GM19240 (cell line): ENCODE data around the gene OR6B1.

ENCODE experiments used
- DNase-seq: peaks from one replicate; pipeline ENCODE4 v3.0.0; 2011; ENCODE audit warnings: low spot score; ENCODE audit not compliant: insufficient read length

The OR6B1 gene

GRCh38 chr7:144000020-144000419 is at the start of gene OR6B1:
Gene OR6B1, plus strand, starts transcription at chr7:144000320. Its CDS starts 3,677 bp downstream, at chr7:144003997.
- DNase-seq = no peak

DNA sequence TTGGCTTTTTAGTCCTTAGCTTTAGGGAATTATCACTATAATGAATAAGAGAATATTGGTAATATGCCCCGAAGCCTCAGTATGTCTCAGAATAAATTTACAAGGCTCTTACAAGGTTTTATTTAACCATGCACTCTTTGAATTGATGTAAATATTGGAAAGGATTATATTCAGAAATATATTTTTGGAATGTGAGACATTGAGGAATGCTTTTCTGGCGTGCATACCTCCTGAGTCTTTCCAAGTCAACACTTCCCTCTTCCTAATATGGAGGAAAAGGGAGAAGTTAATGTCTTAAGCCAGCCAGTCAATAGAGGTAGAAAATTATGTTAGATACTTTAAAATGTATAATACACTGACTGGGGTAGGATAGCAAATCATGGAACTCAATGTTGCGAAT is 46.7 kb upstream of the OR6B1 start:
- DNase-seq = no peak

DNA sequence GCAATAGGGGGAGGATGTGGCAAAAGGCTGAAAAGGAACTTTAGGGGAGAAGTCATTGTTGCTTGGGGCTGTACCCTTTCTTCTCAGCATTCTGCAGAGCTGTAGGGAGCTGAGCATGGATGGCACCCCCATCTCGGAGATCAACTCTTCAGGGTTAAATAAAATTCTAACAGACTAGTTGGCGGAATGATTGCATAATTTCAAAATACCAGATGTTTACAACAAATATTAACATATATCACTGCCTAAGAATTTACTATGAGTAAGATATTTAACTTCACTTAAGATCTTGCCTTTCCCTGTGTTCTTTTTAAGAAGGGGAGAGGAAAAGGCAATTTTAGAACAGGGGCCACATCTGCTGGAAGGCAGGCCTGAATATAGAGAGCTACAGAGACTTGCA is 46.0 kb upstream of the OR6B1 start:
- no peak for DNase-seq

GRCh38 chr7:143954544-143954943 is 45.6 kb upstream of the OR6B1 start, which contains the start of gene OR2F1:
Gene OR2F1, plus strand, starts transcription at chr7:143954844. Its CDS starts 5,127 bp downstream, at chr7:143959971.
- DNase-seq = no peak

GRCh38 chr7:143958781-143959180 is 41.3 kb upstream of the OR6B1 start:
- no peak for DNase-seq

- no peak for DNase-seq
Measured at GRCh38 chr7:143960813-143961610, 39.1 kb upstream of the OR6B1 start.

GRCh38 chr7:143965280-143965679 is 34.8 kb upstream of the OR6B1 start:
- no peak for DNase-seq

- no peak for DNase-seq
Measured at GRCh38 chr7:143967398-143967797, 32.7 kb upstream of the OR6B1 start.

DNA sequence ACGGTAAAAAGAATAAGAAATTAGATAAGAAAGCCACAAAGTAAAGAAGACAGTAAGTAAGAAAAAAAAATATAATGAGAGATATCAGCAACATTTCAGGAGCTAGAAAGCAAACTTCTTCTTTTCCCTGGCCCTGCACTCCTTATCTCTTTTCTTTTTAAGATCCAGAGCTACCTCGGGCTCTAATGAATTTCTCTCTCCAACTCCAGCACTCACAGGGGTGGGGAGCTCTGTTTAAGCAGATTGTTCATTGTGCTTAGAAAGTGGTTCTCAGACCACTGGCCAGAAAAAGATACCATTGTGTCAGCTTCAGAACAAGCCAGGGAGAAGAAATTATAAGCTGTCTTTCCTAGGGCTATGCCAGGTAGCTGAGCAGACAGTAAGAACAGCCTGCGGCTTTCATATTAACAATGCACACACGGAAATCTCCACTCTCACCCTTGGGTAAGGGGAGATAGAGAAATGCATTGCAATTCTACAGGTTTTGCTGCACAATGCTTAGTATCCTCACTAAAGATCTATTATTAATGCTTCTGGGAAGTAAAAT is 26.2 kb upstream of the OR6B1 start:
- DNase-seq = no peak

DNA sequence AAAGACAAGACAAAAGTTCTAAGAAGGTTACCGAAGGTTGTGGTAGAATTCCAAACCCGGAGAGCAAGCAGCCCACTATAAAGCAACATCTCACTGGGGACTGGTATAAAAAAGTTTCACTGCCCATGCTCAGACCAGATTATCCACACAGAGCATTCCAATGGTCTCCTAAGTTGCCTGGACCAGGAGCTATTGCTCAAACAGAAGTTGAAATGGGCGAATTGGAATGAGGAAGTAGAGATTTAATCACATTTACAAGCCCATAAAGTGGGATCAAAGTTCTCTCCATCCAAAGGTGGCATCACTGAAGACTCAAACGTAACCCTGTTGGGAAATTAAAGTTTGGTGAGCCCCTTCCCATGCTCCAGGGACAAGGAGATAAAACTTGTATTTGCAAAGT is 25.7 kb upstream of the OR6B1 start:
- no peak for DNase-seq

DNA sequence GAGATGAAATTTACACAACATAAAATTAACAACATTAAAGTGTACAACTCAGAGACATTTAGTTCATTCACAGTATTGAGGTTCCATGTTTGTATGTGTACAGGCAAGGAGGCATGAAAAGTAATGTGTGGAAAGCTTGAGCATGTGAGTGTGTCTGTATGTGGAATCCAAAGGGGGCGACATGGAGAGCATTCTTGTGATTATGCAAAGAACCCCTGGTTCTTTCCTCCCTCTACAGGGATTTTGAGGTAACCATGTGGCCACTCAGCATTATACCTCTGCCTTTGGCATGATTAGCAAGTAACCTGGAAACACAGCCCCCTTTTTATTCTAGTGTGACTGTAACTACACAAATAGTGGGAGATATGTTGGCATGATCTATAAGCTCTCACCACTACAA is 24.5 kb upstream of the OR6B1 start:
- DNase-seq = no peak

DNA sequence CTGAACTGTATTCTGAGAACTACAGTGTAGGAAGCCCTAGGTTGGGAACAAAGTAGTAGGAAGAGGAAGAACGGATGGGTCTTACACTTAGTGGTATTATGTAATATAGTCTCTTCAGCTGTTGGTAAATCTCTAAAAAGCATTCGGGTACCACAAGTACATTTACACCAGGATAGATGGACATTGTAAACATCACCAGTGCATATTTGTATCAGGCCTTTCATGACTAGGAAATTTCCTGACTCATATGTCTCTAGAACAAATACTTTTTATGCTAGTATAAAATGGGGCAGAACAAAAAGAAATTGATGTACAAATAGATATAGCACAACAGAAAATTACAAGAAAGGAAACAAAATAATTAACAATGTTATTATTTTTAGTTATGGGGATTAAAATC is 21.5 kb upstream of the OR6B1 start:
- DNase-seq = no peak

- no peak for DNase-seq
Measured at GRCh38 chr7:143979359-143979758, 20.8 kb upstream of the OR6B1 start.

- DNase-seq = no peak
Measured at GRCh38 chr7:143979998-143980397, 20.1 kb upstream of the OR6B1 start.

GRCh38 chr7:143980746-143981510 is 19.2 kb upstream of the OR6B1 start:
- no peak for DNase-seq

GRCh38 chr7:143983960-143984359 is 16.2 kb upstream of the OR6B1 start:
- no peak for DNase-seq

DNA sequence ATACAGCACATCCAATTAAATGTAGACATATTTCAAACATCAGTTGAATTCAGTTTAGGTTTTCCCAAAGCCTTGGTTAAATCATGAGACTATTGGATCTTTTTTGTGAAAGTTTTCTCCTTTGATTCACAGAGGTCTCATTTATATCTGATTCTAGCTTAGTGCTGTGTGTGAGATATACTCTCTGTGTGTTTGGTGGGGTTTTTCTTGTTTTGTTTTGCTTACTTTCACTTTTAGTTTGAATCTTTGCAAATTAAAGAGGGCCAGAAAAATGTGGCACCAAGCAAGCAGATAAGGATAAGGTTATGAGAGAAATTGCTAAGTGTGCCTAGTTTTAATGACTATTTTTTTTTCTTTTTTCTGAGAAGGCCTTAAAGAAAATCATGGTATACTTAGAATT is 12.6 kb upstream of the OR6B1 start:
- no peak for DNase-seq

DNA sequence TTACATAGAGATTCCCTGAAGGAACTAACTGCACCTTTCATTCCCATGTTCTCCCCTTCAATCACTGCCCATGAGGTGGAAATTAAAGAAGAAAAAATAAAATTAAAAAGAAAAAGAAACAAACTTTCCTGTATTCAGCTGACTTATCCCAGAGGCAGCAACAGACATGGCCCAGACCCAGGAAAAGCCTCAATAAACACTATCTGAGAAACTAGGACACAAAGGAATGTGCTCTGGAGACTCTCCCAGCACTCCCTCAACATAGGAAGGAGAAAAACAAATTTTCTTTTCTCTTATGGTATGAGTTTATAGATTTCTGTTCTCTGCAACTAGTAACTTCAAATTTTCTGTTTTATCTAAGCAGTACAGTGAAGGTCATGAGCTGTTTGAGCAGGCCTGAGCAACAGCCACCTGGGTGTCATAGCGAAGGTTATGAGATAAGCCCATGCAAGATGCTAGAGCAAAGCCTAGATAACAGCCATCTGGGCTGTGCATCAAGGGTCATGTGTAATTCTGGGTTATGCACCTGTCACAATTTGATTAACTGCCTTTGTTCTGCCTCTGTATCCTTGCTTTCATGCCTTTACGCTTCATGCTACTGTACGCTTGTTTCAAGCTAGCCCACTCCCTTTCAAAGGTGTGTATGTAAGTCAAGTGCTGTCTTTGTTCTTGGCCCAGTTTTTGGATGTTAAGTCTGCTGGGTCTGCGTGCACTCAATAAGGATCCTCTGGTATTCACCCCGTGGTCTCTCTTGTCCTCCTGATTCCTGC is 11.0 kb upstream of the OR6B1 start:
- no peak for DNase-seq

- DNase-seq = no peak
Measured at GRCh38 chr7:143992670-143993069, 7.5 kb upstream of the OR6B1 start.

DNA sequence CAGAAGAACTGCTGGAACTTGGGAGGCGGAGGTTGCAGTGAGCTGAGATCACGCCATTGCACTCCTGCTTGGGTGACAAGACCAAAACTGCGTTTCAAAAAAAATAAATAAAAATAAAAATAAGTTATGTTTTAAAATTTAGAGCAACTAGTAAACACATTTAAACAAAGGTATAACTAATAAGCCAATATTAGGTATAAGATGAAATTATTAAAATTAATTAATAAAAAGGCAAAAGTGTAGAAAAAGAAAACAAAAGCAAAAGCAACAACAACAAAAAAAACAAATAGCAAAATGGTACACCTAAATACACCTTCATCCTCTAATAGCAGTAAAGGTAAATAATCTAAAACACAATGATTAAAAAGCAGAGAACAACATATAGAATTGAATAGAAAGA is 6.2 kb upstream of the OR6B1 start:
- DNase-seq = no peak

- DNase-seq = no peak
Measured at GRCh38 chr7:144001543-144001942, 1.4 kb downstream of the OR6B1 start.

DNA sequence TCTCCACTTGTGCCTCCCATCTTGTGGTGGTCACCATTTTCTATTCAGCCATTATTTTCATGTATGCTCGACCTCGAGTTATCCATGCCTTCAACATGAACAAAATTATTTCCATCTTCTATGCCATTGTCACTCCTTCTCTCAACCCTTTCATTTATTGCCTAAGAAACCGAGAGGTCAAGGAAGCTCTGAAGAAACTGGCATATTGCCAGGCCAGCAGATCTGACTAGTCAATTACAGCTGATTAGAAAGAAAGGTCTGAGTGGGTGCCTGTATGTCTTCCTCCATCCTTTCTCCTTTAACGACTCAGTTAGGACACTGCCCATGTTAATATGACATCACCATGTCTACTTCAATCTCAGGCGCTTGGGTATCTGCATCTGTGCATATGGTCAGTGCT is 4.6 kb downstream of the OR6B1 start:
- DNase-seq = no peak
